HL-60/S4 treated with phorbol 12-myristate 13-acetate at 8.2 ng/mL for 4 days and 3 days (cell line): ENCODE results near the gene CAMTA1.

Experiments used
- in situ Hi-C: fragments of 300-500 bp; cut with MboI; formaldehyde crosslinking; loops from 2 replicates; pipeline ENCODE4 v1.15.0; 2022; ENCODE audit warnings: low sequenced_read_pairs

CAMTA1 gene, protein sequence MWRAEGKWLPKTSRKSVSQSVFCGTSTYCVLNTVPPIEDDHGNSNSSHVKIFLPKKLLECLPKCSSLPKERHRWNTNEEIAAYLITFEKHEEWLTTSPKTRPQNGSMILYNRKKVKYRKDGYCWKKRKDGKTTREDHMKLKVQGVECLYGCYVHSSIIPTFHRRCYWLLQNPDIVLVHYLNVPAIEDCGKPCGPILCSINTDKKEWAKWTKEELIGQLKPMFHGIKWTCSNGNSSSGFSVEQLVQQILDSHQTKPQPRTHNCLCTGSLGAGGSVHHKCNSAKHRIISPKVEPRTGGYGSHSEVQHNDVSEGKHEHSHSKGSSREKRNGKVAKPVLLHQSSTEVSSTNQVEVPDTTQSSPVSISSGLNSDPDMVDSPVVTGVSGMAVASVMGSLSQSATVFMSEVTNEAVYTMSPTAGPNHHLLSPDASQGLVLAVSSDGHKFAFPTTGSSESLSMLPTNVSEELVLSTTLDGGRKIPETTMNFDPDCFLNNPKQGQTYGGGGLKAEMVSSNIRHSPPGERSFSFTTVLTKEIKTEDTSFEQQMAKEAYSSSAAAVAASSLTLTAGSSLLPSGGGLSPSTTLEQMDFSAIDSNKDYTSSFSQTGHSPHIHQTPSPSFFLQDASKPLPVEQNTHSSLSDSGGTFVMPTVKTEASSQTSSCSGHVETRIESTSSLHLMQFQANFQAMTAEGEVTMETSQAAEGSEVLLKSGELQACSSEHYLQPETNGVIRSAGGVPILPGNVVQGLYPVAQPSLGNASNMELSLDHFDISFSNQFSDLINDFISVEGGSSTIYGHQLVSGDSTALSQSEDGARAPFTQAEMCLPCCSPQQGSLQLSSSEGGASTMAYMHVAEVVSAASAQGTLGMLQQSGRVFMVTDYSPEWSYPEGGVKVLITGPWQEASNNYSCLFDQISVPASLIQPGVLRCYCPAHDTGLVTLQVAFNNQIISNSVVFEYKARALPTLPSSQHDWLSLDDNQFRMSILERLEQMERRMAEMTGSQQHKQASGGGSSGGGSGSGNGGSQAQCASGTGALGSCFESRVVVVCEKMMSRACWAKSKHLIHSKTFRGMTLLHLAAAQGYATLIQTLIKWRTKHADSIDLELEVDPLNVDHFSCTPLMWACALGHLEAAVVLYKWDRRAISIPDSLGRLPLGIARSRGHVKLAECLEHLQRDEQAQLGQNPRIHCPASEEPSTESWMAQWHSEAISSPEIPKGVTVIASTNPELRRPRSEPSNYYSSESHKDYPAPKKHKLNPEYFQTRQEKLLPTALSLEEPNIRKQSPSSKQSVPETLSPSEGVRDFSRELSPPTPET (N-terminal part only)

DNA sequence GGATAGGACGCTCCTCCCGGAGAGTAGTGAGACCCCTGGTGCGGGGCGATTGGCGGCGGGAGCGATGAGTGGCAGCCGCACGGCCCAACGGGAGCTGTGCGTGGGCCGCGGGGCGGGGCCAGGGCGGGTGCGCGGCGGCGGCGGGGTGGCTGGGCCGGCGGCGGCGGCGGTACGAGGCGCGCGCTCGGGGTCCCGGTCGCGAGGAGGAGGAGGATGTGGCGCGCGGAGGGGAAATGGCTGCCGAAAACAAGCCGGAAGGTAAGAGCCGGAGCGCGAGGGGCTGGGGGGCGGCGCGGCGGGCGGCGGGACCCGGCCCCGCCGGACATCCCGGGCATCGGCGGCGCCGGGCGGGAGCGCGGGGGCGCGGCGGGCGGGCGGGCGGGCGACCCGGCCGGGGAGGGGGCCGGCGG is at the start of gene CAMTA1:
Gene CAMTA1, plus strand, starts transcription at position 137 of the 410 bp plus-strand sequence. Its CDS starts 77 bp downstream, at position 214.
- in situ Hi-C loops, result no loop called here

DNA sequence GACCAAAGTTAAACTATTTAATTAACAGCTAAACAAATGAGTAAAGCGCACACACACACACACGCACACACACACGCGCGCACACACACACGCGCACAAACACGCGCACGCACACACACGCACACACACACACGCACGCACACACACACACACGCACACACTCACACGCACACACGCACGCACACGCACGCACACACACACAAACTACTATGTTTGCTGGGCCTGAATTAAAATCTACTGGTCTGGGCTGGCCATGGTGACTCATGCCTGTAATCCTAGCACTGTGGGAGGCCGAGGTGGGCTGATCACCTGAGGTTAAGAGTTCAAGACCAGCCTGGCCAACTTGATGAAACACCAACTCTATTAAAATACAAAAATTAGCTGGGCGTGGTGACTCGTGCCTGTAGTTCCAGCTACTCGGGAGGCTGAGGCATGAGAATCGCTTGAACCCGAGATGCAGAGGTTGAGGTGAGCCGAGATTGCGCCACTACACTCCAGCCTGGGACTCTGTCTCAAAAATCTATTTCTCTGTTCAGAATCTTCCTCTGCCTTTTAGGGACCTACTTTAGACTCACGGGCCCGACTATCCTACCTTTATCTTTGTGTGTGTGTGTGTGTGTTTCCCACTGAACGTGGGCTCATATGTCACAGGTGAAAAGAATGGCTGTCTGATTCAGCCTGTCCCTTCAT is 46.1 kb upstream of the CAMTA1 start:
- in situ Hi-C loops, result loop anchor here (25.0 kb wide), 1 partner anchor 148 kb away; no protein-coding TSS in a partner anchor

DNA sequence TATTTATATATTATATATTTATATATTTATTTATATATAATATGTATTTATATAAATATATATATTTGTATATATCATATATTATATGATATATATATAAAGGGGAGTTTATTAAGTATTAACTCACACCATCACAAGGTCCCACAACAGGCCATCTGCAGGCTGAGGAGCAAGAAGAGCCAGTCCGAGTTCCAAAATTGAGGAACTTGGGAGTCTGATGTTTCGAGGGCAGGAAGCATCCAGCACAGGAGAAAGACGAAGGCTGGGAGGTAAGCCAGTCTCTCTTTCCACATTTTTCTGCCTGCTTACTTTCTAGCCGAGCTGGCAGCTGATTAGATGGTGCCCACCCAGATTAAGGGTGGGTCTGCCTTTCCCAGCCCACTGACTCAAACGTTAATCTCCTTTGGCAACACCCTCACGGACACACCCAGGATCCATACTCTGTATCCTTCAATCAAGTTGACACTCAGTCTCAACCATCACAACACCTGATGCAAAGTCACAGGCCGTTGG is 42.5 kb upstream of the CAMTA1 start:
- in situ Hi-C loops, result loop anchor here (25.0 kb wide), 1 partner anchor 145 kb away; no protein-coding TSS in a partner anchor

DNA sequence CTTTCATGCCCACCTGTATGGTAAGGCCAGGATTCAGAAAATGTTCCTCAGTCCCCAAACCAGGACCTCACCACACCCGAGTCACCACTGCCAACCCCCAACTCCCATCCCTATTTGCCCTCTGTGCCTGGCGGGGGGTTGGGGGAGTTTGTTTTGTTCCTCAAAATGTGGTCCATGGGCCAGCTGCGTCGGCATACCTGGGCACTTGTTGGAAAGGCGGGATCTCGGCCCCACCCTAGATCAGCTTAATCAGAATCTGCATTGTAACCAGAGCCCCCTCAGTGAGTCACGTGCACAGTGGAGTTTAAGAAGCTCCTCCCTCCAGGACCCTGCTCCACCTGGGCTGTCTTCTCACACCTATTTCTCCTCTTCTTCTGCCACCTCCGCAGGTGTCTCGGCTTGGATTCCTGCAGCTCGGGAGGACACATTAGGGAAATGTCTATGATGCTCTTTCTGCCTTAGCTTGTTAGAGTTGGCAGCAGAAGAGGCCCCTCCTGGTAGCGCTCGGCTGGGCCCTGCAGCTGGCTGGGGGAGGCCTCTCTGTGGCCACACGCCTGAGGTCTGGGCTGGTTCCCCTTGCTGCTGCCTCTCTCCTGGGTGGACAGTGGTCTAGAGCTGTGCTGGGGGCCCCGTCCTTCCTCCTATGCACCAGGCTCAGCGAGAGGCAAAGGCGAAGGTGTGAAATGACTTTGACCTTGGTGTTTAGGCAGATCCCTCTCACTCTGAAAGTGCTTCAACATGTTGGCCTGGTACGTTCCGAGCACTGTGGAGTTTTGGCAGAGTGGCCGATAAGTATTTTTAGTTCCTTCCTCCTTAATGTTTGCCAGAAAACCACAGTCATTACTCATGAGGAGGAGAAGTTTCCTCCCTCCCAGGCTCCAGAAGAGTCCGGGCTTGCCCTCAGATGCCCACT is 41.8 kb upstream of the CAMTA1 start:
- in situ Hi-C loops, result loop anchor here (25.0 kb wide), 1 partner anchor 144 kb away; no protein-coding TSS in a partner anchor

DNA sequence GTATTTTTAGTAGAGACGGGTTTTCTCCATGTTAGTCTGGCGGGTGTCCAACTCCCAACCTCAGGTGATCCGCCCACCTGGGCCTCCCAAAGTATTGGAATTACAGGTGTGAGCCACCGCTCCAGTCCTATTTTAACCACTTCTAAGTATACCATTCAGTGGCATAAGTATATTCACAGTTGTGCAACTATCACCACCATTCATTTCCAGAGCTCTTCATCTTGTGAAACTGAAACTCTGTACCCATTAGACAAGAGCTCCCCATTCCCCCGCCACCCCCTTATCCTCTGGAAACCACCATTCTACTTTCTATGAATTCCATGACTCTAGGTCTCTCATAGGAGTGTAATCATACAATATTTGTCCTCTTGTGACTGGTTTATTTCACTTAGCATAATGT is 40.2 kb upstream of the CAMTA1 start:
- in situ Hi-C loops, result loop anchor here (25.0 kb wide), 1 partner anchor 142 kb away; no protein-coding TSS in a partner anchor

DNA sequence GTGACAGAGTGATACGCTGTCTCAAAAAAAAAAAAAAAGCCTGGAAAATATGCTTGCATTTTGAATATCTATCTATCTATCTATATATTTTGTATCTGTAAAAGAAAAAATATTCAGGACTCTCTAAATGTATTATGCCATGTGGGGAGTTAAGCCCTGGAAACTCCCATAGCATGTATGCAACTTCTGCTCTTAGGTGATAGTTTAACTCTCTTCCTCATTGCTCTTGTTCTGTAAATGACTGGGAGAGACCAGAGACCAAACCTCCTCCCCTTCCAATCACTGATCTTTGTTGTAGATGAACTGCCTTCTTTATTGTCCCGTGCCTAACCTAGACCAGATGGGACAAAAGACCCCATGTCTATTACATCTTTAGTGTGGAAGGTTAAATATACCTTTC is 37.6 kb upstream of the CAMTA1 start:
- in situ Hi-C loops, result loop anchor here (25.0 kb wide), 1 partner anchor 140 kb away; no protein-coding TSS in a partner anchor

DNA sequence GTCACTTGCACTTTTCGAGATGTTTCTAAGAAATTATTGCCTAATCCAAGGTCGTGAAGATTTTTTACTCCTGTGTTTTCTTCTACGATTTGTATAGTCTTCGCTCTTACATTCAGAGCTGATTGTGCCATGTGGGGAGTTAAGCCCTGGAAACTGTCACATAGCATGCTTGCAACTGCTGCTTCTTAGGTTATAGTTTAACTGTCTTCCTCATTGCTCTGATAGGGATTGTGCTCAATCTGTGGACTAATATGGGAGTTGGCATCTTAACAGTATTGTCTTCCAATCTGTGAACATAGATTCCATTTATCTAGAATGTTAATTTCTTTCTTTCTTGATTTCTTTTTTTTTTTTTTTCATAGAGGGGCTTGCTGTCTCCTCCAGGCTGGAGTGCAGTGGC is 34.8 kb upstream of the CAMTA1 start:
- in situ Hi-C loops, result no loop called here

DNA sequence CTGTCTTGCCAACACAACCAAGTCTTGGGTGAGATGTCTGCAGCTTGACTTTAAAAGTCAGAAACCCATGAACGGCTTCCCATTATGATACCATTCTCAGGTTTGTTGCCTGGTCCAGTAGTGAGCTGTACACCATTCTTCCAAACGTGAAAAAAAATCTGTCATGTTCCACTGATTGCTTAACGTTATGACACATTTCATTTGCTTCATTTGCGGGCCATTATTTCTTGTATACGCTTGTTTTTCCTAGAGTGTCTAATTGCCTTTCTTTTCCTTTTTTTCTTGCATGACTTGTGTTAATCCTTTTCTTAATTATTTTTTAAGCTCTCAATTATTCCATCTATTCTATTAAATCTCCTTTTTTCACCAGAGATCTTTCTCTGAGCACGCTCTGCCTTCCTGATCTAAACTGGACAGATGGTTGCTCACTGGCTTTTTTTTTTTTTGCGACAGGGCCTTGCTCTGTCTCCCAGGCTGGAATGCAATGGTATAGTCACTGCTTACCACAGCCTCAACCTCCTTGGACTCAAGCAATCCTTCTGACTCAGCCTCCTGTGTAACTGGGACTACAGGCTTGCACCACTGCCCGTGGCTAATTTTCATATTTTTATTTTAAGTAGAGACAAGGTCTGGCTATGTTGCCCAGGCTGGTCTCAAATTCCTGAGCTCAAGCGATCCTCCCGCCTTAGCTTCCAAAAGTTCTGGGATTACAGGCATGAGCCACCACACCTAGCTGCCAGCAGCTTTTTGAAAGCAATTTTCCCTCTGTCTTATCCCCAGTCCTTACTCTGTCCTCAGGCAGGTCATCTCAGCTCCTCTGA is 31.7 kb upstream of the CAMTA1 start:
- in situ Hi-C loops, result no loop called here

DNA sequence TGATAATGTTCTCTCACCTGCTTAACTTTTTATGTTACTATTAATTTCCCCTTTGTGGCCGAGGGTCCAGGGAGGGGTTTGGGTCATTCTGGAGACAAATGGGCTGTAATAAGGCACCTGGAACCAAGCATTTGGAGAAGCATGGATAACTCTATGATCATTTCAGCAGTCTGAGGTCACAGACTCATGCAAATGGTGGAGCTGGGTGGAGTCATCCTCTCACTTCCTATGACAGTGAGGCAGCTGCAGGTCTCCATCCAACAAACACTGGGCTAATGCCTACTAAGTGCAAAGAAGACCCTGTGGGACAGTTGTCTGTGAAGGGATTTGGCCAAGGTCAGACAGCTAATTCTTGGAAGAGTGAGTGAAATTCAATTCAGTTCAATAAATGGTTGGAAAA is 28.8 kb upstream of the CAMTA1 start:
- in situ Hi-C loops, result no loop called here

DNA sequence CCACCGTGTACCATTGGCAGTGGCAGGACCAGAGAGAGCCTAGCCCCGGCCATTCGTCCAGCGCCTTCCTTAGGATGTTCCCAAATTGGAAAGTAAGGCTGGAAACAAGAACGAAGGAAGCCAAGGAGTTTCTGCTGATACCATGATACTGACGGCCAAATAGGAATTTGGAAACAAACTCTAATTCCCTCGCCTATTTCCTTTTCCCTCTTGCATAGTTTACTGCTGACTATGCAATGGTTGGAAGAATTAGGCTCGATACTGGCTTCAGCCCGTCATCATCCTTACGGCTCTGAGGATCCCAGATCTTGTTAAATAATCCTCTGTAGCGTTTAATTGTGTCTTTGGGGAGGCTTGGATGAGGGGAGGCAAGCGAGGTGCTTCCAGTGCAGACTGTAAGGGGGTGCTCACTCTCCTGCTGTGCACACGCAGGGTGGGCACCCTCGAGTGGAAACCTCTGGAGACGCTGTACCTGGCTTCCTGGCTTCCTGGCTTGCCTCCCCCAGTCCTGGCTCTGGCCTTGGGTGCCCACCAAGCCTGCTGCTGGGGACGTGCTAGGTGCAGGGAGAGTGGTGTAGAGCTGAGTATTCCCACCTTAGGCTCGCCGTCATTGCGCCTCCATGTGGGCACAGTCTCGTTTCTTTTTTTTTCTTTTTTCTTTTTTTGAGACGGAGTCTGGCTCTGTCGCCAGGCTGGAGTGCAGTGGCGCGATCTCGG is 27.4 kb upstream of the CAMTA1 start:
- in situ Hi-C loops, result no loop called here

DNA sequence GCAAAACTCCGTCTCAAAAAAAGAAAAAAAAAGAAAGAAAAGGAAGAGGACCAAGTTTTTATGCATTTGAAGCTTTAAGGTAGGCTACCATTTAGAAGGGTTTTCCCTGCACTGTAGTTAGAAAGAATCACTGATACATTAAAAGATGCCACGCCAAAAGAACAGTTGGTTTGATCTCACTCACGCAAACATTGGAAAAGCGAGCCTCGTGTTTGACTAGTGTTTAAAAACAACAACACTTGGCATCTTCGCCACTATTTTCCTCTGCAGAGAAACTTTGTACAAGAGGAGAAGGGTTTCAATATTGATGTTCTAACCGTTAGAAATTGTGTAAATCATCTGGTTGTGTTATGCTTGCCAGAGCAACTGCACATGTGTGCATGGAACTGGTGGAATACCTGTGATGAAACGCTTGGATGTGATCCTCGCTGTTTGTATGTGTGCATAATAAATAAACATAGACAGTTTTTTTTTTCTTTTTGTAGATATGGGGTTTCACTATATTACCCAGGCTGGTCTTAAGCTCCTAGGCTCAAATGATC is 24.0 kb upstream of the CAMTA1 start:
- in situ Hi-C loops, result no loop called here

DNA sequence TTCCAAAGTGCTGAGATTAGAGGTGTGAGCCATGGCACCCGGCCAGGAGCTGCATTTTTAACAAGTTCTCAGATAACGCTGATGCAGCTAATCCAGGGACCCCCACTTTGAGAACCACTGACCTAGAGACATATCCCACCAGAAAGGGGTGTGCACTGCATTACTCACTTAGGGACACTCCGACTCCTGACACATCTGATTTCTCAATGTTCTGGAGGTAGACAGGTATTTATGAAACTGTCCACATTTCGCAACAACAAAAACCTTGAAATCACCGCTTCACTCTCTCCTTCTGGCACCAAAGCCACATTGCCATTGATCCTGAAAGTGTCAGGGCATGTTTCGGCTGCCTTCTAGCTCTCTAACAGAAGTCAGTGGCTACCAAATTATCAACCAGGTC is 23.2 kb upstream of the CAMTA1 start:
- in situ Hi-C loops, result no loop called here

DNA sequence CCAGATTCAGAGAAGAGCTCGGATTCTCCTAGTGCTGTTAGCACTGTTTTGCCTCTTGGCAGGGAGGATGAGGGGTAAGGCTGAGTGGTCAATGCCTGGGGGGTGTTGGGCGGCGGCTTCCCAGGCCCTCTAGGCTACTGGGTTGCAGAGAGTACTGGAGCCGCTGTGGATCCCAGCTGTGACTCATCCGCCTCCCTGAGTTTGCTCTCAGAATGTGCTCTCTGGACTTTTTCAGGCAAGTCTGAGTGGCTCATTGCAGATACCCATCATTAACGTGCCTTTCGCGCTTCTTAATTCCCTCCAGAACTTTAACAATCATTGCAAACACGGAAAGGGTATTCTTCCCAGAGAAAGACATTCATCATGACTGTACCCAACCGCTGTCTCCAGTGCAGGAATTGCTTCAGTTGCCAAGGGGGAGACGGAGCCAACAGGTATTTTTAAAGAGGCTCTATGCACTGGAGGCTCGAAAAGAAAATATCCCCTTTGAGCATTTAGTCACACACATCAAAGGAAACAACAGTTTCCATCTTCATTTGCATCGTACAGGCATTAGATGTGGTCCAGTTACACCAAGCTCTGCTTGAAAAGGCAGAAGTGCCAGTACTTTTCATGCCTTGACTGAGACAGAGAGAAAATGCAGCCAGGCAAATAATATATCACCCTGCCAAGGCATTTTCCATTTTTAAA is 14.4 kb upstream of the CAMTA1 start:
- in situ Hi-C loops, result no loop called here

DNA sequence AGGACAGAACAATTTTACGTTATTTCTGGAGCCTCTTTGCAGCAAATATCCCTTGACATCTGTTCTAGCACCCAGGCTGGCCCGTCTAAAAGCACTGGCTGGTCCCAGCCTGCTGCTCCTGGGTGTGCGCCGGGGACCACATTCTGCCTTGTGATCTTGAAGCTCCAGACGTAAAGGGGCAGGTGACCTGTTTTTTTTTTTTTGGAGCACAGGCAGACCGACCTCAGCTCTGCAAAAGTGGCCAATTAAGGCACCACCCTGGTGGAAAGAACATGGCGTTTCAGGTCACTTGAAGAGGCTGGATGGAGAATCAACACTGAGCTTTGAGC is 13.8 kb upstream of the CAMTA1 start:
- in situ Hi-C loops, result no loop called here

DNA sequence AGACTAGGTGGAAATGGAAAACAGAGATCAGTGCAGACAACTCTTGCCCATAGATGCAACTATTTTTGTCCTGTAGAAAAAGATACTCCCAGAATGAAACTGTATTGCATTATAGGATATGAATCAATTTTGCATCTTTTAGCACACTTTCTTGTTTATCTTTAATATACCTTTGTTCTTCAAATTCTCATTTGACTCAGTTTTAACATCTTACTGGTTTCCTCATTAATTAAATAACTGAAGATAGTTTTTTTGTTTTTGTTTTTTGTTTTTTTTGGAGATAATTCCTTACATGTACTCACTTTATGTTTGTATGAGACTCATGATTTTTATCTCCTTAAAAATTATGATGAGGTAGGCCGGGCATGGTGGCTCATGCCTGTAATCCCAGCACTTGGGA is 10.9 kb upstream of the CAMTA1 start:
- in situ Hi-C loops, result no loop called here

DNA sequence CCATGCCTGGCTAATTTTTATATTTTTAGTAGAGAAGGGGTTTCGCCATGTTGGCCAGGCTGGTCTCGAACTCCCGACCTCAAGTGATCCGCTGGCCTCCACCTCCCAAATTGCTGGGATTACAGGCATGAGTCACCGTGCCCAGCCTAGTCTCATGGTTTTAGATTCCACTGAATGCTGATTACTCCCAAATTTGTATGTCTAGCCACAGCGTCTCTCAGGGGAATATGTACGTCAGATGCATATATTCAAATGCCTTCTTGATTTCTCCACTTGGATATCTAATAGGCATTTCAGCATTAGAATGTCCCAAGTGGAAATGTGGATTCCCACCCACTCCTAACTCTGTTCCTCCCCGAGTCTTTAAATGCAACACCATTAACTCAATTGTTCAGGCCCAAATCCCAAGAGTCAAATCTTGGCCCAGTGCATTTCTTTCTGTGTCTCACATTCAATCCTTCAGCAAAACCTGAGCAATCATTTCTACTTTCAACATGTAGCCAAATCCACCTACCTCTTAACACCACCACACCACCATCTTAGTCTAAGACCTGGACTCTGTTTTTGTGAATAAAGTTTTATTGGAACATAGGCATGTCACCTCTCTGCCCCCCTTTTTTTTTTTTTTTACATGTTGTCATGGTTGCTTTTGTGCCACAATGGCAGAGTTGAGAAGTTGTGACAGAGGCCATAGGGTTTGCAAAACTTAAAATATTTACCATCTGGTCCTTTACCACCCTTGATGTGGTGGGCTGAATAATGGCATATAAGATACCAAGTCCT is 9.8 kb upstream of the CAMTA1 start:
- in situ Hi-C loops, result no loop called here
